ENCODE results near the gene POU6F1.
"Not testable (repeated sequence)": the region's sequence is repeated elsewhere in the genome, so short reads cannot be mapped to it uniquely, and the experiment has no call there.

The POU6F1 gene, protein sequence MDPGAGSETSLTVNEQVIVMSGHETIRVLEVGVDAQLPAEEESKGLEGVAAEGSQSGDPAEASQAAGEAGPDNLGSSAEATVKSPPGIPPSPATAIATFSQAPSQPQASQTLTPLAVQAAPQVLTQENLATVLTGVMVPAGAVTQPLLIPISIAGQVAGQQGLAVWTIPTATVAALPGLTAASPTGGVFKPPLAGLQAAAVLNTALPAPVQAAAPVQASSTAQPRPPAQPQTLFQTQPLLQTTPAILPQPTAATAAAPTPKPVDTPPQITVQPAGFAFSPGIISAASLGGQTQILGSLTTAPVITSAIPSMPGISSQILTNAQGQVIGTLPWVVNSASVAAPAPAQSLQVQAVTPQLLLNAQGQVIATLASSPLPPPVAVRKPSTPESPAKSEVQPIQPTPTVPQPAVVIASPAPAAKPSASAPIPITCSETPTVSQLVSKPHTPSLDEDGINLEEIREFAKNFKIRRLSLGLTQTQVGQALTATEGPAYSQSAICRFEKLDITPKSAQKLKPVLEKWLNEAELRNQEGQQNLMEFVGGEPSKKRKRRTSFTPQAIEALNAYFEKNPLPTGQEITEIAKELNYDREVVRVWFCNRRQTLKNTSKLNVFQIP

DNA sequence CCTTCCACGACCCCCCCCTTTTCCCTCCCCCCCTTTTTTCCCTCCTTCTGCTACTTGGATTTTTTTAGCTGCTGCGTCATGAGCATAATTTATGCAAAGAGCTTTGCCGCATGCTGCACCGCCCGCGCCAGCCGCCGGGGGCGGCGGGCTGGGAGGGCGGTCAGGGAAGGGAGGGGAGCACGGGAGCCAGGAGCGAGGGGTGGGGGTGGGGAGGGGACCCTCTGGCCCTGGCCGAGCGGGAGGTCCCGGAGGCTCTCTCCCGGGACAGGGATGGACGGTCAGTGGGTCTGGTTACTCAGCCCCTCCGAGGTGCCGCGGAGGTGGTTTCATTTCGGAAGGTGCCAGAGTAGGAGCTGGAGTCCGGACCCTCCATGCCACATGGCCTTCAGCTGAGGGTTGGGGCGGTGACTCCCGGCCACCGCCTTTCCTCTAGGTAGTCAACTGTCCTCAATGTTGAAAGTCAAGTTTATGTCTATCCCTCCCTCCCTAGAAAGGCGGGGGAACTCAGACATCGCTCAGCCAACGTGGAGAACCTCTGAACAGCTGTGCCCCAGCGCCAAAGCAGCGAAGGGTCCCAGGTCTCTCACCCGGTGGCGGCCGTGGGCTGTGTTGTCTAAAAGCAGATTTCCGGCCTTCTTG lies at the start of gene POU6F1:
TSS of gene POU6F1 (minus strand) at position 95 of the 639 bp plus-strand sequence. CDS start 11,226 bp downstream, outside the sequence.
- DNase-seq (ENCODE audit: low read depth in 2 of 2) = peak; percentile 43

DNA sequence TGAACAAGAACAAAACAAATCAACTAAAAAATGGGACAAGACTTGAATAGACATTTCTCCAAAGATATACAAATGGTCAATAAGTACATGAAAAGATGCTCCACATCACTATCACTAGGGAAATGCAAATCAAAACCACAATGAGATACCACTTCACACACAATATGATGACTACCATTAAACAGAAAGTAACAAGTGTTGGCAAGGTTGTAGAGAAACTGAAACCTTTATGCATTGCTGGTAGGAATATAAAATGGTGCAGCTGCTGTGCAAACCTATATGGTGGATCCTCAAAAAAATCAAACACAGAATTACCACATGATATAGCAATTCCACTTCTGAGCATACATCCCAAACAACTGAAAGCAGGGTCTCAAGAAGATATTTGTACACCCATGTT lies 47.2 kb upstream of the POU6F1 start:
- DNase-seq (ENCODE audit: low read depth in 2 of 2) = no peak

DNA sequence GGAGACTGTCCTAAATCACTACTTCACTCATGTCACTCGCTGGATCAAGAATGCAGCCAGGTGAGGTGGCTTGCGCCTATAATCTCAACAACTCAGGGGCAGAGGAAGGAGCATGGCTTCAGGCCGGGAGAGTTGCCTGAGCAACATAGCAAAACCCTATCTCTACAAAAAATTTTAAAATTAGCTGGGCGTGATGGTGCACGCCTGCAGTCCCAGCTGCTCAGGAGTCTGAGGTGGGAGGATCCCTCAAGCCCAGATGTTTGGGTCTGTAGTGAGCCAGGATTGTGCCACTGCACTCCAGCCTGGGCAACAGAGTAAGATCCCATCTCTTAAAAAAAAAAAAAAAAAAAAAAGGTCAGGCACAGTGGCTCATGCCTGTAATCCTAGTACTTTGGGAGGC lies 46.4 kb upstream of the POU6F1 start:
- DNase-seq (ENCODE audit: low read depth in 2 of 2) = no peak

DNA sequence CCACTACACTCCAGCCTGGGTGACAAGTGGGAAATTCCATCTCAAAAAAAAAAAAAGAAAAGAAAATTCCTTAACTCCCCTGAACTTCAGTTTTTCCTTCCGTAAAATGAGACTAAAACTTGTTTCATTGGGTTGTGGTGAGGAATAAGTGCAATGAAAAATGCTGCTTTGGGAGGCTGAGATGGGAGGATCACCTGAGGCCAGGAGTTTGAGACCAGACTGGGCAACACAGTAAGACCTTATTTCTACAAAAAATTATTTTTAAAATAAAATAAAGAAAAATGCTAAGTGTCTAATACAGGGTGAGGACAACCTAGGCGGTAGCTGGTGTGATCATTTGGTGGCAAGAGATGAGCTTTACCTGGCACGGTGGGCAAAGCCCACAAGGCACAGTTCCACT lies 45.5 kb upstream of the POU6F1 start:
- no peak for DNase-seq (ENCODE audit: low read depth in 2 of 2)

DNA sequence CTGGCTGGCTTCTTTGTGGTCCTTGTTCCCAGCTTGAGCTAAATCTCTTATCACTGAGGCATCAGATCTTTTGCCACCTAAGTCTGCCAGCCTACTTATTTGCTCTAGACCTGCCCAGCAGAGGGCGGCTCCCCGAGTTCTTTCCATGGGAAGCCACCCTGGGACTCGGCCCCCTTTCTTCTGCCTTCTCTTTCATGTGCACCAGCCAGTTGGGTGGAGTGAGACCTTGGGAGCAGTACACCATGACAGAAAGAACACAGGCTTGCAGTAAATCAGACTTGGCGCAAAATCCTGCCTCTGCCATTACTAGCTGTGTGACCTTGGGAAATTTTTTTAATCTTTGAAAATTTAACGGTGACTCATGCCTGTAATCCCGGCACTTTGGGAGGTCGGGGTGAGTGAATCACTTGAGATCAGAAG lies 44.9 kb upstream of the POU6F1 start:
- no peak for DNase-seq (ENCODE audit: low read depth in 2 of 2)

DNA sequence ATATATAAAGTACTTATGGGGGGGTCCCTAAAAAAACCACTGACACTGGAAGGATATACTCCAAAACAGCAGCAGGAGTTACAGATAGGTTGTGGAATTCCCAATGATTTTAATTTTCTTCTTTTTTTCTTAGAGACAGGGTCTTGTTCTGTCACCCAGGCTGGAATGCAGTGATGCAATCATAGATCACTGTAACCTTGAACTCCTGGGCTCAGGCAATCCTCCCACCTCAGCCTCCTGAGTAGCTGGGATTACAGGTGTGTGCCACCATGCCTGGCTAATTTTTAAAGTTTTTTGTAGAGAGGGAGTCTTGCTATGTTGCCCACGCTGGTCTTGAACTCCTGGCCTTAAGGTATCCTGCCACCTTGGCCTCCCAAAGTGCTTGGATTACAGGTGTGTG lies 41.7 kb upstream of the POU6F1 start:
- DNase-seq (ENCODE audit: low read depth in 2 of 2) = not testable (repeated sequence)

DNA sequence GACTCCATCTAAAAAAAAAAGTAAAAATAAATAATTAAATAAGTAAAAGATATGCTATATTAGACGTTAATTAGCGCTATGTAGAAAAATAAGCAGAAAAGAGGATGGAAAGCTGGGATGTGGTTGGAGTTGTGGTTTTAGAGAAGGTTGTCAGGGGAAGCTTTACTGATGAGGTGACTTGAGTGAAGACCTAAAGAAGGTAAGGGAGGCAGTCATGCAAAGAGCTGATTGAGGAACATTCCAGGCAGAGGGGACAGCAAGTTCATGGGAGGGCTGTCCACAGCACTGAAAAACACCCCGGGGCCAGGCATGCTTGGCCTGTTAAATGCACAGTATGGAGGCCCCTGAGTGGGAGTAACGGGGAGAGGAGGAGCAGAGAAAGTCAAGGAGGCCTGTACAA lies 36.7 kb upstream of the POU6F1 start:
- no peak for DNase-seq (ENCODE audit: low read depth in 2 of 2)

DNA sequence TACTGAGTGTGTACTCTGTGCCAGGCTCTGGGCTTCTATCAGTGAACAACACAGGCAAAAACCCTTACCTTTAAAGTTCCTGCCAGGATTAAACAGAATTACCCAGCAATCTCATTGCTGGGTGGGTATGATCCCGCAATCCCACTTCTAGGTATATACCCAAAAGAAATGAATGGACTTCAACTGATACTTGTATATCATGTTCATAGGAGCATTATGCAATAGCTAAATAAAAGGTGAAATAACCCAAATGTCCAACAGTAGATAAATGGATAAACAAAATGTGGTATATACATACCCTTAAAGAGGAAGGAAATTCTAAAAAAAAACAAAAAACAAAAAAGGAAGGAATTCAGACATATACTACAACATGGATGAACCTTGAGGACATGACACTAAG lies 35.4 kb upstream of the POU6F1 start:
- DNase-seq (ENCODE audit: low read depth in 2 of 2) = no peak

DNA sequence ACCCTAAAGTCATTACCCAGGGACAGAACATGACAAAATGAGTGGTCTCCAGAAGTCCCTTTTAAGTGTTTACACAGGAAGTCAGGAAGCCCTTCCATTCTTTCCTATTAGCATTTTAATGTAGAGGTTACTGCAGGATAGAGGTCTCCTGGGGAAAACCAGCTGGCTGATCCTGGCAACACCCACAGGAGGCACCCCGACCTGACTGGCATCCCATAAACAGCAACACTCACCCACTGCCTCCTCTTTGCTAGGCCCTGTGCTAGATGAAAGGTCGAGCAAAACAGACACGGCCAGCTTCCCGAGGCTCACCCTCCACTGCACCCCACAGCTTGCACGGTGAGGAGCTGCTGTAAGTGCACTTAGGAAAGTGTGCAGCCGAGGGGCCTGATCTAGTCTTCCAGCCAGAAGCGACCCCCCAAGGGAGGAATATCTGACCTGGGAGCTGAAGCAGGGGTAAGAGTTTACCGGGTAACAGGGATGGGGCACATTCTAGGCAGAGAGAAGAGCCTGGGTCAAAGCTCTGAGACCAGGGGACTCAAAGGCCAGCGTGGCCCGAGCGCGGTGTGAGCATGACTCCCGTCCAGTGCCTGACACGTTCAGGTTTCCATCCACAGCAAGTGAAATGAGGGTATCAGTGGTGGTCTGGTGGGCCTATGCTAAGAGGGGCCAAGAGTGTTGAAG lies 29.8 kb upstream of the POU6F1 start:
- no peak for DNase-seq (ENCODE audit: low read depth in 2 of 2)

DNA sequence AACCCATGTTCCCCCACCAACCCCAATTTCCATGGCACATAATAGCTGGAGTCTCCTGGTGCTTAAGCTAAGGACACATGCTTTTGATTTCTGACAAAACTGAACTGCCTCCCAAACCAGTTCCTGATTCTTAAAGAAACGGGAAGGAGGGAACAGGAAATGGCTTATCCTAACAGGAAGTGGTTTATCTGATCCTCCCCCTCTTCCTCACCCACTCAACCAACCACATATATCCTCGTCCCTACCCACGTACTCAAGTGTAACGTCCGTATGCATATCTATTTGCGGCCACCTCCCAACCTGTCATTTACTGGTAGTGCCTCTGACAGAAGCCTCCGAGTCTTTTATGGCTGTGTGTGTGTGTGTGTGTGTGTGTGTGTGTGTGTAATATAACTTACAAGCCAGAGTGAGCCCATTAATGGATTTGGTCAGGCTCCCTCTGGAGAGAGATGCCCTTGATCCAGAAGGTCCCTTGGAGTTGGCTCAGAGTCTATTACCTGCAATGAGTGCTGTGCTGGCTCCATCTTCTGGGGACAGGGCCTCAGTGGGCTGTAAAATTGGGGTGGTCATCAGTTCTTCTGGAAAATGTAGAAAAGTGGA lies 28.5 kb upstream of the POU6F1 start:
- DNase-seq (ENCODE audit: low read depth in 2 of 2) = no peak

DNA sequence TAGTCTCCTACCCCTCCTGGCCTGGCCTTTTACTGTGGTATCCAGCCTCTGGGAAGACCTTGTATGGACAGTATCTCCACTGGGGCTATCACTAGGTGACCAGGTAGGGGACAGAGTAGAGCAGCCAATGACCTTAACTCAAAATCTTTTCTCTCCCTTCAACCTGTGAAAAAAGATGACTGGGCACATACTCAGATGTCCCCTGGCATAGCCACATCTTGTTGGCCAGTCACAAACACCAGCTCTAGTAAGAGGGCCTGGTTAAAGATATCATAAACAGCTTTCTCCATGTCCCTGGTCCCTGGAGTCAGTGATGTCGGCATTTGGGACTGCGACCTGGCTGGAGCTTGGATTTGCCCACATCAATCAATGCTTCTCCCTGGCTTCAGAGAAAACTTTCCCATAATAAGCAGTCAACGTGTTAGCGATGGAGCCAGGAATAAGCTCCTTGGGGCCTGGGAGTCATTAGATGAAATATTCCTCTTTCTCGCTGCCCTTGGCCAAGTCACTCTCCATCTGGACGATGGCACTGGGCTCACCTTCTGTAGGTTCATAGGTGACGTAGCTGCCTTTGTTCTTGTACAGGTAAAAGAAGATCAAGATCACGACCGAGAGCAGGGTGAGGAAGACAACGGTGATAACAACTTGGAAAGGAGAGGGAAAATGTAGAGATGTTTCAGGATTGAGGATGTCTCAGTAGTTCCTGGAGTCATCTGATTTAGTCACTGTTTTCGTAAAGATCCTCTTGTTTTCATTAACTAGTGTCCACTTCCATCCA lies 27.8 kb upstream of the POU6F1 start:
- no peak for DNase-seq (ENCODE audit: low read depth in 2 of 2)

DNA sequence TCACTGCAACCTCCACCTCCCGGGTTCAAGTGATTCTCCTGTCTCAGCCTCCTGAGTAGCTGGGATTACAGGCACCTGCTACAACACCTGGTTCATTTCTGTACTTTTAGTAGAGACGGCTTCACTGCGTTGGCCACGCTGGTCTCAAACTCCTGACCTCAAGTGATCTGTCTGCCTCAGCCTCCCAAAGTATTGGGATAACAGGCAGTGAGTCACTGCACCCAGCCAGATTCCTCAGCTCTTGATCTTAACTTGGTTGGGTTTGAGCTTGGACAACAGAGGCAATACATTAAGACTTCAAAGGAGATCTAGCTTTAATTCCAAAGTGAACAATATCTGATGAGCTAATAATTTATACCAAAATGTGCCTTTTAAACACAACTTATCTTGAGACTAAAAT lies 26.4 kb upstream of the POU6F1 start:
- DNase-seq (ENCODE audit: low read depth in 2 of 2) = no peak

DNA sequence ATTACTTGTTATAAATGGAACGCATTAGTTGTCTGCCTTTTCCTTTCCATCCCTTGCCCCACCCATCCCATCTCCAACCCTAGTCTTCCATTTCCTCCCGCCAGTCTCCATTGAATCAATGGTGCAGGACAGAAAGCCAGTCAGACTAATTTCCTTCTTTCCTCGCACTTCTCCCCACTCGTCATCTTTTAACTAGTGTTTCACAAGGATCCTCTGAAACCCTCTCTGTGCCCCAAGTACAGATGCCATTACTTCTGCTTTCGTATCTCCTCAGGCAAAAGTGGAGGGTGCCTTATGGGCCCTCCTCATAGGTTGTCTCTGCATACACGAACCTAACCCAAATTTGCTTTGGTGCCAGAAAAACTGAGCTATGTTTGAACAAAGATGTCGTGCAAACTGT lies 25.0 kb upstream of the POU6F1 start:
- no peak for DNase-seq (ENCODE audit: low read depth in 2 of 2)

DNA sequence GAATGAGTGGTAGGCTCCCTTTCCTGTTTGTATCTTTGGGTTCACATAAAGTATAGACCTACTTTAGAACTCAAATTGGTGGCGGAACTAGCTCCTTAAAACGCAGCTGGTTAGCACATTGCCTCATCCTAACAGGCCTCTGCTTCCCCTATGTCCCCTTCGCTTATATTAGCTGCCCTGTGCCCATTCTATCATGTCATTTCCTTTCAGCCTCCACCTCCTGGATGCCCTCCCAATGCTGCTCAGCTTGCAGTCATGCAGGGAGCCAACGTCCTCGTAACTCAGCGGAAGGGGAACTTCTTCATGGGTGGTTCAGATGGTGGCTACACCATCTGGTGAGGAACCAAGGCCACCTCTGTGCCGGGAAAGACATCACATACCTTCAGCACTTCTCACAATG lies 24.3 kb upstream of the POU6F1 start:
- DNase-seq (ENCODE audit: low read depth in 2 of 2) = no peak

DNA sequence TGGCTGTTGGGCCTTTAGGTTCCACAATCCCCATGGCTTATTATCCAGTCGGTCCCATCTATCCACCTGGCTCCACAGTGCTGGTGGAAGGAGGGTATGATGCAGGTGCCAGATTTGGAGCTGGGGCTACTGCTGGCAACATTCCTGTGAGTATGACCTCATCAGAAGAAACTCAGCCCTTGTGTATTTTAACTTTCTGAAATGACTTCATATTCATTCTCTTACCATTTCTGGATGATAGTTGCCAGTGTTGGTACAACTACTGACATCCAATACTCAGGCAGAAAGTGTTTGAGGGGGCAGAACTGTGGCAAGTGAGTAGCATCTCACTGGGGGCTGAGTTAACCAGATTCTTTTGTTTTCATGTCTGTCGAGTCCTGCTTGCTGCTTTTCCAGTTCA lies 23.1 kb upstream of the POU6F1 start:
- DNase-seq (ENCODE audit: low read depth in 2 of 2) = no peak

DNA sequence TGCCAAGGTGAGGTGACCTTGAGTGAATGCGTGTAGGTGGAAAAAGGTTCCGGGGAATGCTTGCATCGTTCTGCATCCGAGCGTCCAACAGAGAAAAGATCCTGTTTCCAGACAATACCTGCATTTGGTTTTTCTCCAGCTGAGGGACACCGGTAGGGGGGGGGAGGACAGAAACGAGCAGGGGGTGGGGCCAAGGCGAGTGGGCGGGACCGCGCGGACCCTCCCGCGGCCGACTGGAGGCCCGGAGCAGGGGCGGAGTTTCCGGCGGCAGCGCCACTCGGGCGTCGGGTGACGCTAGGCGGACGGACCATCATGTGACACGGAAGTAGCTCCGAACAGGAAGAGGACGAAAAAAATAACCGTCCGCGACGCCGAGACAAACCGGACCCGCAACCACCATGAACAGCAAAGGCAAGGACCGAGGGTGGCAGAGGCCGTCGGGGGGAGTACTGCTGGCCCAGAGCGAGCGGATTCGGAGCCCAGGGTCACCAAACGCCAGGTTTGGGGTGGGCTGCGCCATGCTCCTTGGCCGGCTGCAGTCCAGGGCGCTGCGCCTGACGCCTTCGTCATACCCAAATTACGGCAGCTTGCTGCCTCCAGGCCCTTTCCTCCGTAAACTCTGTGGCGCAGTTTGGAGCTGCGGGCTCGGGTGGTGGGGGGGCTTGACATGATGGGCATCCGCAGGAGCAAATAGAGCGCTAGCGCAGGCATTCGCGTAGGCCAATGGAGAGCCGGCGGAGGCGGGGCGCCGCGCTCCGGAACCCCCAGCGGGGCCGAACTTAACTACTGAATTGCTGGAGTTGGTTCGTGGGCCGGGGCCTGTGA lies 20.9 kb upstream of the POU6F1 start, which contains the start of gene DAZAP2:
TSS of gene DAZAP2 (plus strand) at position 317 of the 825 bp plus-strand sequence. CDS start at position 399, 82 bp downstream.
- peak; percentile 89 to 96 for DNase-seq (ENCODE audit: low read depth in 2 of 2)

DNA sequence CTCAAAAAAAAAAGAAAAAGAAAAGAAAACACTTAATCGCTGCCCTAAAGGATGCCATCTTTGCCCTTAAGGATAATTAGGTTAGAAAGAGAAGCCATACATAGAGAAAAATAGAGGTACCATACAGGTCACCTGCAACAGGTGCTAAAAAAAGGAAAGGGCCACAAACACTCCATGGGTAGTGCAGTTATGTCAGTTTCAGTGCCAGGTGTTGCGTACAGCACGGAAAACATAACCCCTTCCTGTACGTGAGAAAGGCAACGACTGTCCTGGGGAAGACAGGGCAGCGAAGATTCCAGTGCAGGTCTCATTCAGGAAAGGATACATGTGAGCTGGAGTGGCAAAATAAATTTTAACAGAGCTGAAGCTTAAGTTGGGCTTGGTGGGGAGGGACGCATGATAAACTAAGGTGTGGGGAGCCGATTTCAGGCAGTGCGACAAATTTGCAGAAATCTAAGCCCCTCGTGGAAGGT lies 20.2 kb upstream of the POU6F1 start:
- DNase-seq (ENCODE audit: low read depth in 2 of 2) = no peak

DNA sequence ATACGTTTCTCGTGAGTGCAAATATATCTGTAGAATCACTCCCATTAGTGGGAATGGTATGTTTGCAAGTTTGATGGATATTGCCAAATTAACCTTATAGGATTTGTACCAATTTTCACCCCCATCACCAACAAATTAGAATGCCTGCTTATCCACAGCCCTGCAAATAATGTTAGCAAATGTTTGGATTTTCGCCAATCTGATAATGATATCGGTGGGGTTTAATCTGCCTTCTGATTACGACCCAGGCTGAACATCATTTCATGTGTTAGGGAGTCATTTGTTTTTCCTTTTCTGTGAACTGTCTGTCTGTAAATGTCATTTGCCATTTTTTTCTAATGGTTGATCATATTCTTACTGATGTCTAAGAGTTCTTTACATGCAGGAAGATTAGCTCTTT lies 16.7 kb upstream of the POU6F1 start:
- no peak for DNase-seq (ENCODE audit: low read depth in 2 of 2)

DNA sequence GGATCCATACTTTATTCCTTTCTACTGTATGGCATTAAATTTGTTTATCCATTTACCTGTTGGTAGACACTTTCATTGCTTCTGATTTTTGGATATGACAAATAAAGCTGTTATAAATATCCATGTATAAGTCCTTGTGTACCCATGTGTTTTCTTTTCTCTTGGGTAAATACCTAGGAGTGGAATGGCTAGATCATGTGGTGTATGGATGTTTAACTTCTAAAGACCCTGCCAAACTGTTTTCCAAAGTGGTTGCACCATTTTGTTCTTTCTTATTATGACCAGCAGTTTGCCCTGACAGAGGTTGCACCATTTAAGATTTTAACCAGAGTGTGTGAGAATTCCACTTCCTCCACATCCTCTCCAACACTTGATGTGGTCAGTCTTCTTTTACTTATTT lies 14.8 kb upstream of the POU6F1 start:
- DNase-seq (ENCODE audit: low read depth in 2 of 2) = no peak

Data from stimulated activated CD4-positive, alpha-beta T cell treated with anti-CD3 and anti-CD28 coated beads, Interleukin-12 subunit alpha, Interleukin-12 subunit beta, amount 100 ng/mL, for 24 hours (primary cell).